OCI-M1 (cell line): ENCODE results near the gene TTC21A.
A peak's percentile ranks its signal among the peaks of the same experiment; 100 is the strongest.

Experiments used
- DNase-seq: peaks from one replicate; lab custom pipeline; 2025; lab: John Stamatoyannopoulos, UW

The TTC21A gene

DNA sequence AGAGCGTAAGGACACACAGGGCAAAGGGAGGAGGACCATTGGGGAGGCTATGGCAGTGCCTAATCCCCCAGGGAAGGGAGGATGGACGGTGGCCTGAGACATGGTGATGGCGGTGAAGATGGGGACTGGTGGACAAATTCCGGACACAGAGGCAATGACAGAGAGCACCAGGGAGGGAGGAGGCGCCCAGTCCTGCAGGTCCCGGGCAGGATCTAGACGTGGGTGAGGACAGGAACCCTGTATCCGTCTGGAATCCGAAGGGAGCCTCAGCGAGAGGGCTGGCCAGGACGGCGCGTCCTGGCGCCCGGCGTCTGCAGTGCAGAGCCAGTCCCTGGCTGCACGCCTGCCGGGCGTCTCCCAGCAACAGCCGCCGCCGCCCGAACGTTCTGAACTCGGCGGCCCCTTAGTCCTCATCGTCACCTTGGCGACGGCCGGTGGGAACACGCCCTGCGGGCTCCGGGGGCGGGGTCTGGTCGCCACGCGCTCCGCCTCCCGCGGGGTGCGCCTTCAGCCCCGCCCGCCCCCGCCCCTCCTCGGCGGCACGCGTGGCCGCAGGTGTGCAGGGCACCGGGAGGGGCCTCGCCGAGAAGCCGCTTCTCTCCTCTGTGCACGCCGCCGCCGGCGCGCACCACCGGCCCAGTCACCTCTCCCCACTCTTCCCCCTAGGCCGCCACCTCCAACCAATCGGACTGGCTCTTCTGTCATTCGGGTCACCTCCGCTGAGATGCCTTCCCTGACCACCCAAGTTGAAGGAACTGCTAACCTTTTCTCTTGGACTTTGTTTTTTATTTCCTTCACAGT lies 73.3 kb downstream of the TTC21A start:
- peak; percentile 91 for DNase-seq

DNA sequence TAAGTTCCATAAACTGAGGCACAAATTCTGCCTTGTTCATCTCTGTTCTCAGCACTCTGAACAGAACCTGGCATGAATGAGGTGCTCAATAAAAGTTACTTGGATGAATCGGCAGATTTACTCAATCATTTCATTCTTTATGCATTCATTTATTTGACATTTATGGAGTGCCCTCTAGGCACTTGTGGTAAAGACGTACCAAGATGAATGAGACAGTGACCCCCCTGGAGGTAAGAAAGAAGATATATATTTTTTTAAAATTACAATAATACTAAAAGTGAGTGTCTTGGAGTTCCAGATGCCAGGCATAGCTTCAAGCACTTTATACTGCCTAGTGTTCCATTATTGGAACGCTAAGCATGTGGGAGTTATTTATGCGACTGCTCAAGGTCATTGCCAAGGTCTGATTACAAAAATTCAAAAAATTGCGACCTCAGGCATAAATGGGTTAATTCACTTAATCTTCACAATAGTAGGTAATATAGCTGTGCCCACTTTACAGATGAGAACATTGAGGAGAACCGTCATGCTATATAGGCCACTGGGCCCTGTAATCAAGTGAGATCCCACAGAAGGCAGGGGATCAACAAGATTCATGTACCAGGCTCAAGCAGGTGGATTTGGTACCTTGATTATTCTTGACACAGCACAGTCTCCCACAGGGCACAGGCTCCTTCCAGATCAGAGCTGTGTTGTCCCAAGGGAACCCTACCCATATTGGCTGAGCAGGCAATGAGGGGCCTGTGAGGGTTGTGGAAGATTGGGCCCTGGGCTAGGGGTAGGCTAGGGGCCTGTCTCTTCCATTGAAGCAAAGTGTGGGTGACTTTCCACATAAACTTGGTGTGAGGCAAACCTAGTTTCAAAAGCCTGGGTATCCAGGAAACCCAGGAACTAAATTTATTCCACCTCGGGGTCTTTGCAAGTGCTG lies 74.2 kb downstream of the TTC21A start:
- DNase-seq: peak; percentile 41

DNA sequence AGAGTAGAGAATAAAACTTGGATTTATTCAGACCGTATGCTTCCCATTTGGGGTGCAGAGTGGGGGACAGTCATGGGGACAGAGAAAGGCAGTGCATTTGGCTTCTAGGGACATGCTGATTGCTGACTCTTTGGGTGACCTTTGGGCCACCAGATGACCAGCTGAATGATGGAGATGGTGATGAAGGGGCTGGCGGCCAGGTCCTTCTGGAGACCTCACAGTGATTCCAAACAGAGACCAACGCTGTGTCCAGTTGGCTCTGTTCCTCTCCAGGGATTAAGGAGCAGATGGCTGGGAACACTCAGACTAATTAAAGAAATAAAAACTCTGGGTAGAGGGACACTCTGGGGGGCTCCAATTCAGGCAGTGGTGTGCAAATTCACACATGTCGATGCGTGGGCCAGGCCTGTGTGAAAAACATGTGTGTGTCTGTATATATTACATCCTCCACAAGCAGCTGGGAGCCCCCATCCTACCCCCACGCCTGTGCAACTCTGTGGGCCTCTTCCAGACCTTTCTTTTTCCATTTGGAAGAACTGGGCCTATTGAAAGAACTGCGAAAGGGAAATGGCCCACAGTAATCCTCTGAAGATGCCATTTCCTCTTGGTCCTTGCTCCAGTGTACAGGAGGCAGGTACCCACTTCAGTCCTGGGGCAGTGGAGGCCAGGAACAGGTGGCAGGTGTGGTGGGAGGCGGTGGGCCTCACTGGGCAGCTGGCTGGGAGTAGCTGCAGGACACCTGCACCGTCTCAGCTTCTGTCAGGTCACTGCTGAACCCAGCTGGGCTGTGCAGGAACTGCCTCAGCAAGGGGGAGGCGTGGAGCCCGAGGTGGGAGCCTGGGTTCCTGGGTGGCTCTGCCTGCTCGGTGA lies 76.0 kb downstream of the TTC21A start:
- no peak for DNase-seq

DNA sequence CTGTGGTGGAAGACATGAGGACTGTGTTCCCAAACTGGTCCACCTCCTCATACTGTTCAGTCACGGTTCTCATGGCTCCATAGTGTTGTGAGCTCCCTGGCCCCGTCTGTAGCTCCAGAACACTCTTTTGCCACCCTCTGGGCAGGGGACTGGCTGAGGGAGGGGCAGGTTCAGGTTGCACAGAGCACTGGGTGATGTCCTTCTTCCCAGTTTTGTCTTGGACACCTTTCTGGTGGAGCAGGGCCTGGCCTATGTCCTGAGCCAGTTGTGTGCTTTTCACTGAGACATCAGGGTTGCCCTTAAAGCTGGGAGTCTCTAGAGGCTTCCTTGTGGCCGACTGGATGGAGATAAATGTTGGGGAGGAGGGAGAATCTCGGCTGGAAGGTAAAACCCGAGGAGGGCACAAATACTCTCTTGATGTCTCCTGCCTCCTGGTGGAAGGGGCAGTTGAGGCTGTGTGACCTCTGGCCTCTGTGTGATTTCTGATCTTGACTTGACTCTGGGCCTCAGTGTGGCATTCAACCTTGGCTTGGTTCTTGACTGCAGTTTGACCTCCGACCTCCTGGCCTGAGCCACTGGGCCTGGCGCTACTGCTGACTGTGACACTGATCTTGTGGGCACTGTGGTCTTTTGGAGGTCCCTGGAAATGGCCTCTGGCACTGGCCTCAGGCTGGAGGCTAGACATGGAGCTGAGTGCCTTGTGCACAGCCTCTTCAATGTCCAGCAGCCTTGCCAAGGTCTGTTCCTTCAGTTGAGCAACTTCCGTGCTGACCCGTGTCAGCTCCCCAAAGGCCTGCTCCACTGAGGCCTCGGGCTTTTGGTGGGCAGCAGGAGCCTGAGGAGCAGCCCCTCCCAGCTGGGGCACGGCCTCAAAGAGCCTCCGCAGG lies 76.8 kb downstream of the TTC21A start:
- no peak for DNase-seq

DNA sequence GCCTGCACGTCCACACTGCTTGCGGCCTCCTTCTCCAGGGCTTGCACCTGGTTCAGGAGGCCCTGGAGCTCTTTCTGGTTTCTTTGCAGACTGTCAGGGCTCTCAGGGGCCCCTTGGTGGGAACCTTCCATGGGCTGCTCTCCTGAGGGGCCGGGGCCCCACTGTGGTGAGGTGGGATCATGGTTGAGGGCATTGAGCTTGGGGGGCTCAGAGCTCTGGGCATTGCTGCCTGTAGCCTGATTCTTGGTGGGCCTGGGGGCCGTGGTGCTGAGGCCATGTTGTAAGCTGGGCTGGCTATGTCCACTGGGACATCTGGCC lies 77.4 kb downstream of the TTC21A start:
- DNase-seq: no peak

DNA sequence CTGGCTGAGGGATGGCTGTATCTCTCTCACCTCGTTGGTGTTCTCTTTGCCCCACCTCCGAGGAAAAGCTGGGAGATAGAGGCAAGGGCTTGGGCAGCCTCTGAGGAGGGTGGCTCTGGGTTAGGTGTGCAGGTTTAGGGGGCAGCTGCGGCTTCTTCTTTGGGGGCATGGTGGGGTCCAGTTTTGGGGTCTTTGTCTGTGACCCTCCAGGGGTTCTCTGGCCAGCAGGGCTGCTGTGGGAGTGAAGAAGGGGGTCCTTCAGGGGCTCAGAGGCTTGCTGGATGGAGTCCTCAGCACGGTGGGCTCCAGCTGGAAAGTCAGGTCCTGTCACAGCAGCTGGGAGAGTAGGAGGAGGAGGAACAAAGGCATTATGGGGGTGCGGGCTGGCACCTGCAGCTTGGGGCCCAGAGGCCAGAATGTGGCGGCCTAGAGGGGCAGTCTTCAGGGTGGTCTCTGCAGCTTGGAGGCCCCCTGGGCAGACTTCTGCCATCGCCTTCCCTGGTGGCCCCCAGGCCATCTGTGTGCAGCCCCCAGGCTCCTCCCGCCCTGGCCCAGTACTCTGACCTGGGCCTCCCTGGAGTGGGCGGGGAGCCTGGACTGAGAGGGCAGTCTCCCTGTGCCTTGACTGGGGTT lies 78.0 kb downstream of the TTC21A start:
- no peak for DNase-seq

DNA sequence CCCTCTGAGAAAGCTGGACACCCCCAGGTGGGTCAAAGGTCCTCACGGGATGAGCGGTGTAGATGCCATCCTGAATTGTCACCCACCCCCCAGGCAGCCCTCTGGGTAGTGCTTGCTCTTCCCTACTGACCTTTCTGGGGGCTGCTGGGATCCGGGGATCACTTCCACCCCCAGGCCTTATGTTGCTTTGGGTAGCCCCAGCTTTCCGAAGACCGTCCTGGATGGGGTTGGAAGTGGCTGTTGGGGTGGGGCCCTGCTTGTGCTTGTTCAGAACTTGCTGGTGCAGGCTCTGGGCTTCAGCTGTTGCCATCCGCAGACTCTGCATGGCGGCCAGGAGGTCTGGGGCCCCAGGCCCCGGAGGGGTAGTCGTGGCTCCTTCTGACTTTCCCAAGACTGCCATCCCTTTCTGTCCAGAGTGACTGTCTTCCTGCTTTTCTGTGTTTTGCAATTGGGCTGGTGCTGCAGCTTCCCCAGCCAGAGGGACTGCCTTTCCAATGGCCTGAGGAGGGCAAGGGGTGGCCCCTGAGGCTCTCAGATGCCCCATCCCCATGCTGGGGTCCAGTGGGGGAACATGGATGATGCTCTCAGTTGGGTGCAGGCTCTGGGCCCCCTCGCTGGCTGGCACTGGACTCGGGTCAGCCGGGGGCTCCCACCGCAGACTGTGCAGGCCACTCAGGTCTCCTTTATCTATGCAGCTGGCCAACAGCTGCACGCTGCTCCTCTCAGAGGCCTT lies 78.6 kb downstream of the TTC21A start:
- no peak for DNase-seq

DNA sequence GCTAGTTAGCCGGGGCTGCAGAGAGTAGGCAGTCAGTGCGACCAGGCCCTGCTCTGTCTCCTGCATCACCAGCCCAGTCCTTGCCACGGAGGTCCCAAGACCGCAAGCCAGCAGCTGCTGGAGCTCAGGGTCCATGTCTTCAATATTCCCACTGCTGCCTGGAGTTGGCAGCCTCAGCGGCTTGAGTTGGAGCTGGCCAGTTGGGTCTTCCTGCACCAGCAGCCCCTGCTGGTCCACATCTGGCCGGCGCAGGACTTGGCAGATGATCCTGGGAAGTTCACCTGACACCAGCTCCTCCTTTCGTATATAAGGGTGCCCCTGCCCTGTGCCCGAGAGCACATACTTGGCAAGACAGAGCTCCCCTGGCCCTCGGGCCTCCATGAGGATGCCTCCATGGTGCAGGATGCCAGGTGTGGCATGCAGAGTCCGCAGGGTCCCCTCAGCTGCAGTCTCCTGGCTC lies 79.2 kb downstream of the TTC21A start:
- no peak for DNase-seq

DNA sequence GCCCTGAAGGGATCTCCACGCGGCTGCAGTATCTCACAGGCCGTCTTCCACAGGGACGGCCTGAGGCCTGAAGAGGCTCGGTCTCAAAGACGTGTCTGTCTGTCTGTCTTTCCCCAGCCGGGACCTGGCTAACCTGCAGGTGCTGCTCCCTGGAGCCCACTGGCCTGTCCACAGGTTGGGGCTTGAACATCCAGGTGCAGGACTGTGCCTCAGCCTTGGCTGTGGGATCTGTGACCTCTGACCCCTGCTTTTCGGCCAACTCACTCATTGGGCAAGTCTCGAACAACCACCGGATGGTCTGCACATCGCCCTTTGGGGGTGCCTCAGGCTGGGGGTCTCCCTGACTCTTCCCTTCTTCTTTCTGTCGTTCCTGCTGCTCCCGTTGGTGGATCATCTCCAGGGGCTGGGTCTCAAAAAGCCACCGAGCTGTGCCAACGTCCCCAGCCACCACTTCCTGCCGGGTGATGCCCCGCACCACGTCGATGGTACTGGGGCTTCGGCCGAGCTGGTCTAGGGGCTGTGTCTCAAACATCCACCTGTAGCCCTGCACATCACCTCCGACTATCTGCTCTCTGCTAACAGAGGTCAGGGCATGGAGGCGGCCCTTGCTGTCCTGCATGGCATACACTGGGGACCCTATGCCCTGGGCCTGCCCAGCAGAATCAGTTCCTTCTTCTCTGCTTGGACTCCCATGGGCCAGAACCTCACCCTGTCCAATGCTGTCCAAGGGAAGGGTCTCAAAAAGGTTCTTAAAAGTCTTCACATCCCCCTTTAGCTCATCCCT lies 80.1 kb downstream of the TTC21A start:
- DNase-seq: no peak
